ENCODE measurements around the gene SLC35E4.
"Not testable (repeated sequence)": the region's sequence is repeated elsewhere in the genome, so short reads cannot be mapped to it uniquely, and the experiment has no call there.

Gene SLC35E4

GRCh38 chr22:30612789-30613188, 22.8 kb upstream of the SLC35E4 start:
- no peak for FAIRE-seq

DNA sequence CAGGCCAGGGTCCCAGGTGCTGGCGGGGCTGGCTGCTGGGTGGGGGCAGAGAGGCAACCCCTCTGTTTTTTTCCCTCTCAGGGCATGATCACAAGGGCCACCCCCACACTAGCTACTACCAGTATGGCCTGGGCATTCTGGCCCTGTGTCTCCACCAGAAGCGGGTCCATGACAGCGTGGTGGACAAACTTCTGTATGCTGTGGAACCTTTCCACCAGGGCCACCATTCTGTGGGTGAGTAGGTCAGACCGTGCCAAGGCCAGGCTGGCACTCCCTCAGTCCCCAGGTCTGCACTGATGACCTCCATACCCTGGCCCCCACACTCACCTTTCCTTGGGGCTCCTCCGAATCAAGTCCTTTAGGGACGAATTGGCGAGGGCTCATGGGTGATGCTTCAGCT, 21.3 kb upstream of the SLC35E4 start:
- FAIRE-seq = no peak

DNA sequence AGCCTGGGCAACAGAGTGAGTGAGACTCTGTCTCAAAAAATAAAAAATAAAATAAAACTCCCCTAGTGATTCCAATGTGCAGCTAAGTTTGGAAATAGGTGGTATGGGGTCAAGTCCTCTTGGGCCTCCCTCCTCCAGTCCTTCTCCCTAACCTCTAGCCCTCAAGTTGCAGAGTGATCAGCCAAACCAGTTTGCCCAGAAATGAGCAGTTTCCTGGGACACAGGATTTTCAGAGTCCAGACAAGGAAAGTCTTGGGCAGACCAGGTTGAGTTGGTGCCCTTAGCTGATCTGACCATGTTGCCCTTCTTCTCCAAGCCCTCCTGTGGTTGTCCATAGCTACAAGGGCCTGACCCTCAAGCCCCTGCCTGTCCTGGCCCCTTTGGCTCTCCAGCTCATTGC, 20.7 kb upstream of the SLC35E4 start:
- FAIRE-seq = no peak

DNA sequence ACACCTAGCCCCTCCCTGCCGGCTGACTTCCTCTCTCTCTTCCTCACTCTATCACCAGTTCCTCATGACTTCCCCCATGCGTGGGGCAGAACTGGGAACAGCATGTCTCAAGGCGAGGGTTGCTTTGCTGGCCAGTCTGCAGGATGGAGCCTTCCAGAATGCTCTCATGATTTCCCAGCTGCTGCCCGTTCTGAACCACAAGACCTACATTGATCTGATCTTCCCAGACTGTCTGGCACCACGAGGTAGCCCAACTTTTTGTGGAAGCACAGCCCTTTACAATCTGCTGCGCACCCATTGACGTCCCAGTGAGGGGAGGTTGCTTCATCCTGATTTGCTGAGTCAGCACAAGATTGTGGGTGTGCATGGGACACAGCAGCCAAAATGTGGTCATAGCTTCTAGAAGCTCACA, 20.0 kb upstream of the SLC35E4 start:
- no peak for FAIRE-seq

- no peak for FAIRE-seq
These were observed 17.8 kb upstream of the SLC35E4 start for GRCh38 chr22:30617819-30618218.

GRCh38 chr22:30619909-30620308, 15.7 kb upstream of the SLC35E4 start:
- FAIRE-seq = not testable (repeated sequence)

GRCh38 chr22:30626413-30626812, 9.2 kb upstream of the SLC35E4 start:
- no peak for FAIRE-seq

- no peak for FAIRE-seq
These were observed 8.1 kb upstream of the SLC35E4 start for GRCh38 chr22:30627471-30627870.

GRCh38 chr22:30628491-30628890, 7.1 kb upstream of the SLC35E4 start:
- no peak for FAIRE-seq

GRCh38 chr22:30631469-30631868, 4.1 kb upstream of the SLC35E4 start:
- FAIRE-seq = not testable (repeated sequence)

GRCh38 chr22:30634471-30635233, 929 bp upstream of the SLC35E4 start:
- FAIRE-seq = no peak

DNA sequence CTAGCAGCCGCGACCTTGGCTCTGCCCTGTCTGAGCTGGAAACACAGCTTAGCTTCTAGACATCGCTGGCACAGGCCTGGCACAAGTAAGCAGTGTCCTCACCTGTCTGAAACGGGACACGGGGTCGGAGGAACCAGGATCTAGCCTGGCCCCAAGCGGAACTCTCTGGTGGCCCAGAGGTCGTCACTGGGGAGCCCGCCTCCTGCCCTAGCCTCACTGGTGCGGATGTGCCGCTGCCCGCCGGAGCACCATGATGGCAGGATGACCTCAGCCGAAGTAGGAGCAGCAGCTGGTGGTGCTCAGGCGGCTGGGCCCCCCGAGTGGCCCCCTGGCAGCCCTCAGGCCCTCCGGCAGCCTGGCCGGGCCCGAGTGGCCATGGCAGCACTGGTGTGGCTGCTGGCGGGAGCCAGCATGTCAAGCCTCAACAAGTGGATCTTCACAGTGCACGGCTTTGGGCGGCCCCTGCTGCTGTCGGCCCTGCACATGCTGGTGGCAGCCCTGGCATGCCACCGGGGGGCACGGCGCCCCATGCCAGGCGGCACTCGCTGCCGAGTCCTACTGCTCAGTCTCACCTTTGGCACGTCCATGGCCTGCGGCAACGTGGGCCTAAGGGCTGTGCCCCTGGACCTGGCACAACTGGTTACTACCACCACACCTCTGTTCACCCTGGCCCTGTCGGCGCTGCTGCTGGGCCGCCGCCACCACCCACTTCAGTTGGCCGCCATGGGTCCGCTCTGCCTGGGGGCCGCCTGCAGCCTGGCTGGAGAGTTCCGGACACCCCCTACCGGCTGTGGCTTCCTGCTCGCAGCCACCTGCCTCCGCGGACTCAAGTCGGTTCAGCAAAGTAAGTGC, 871 bp downstream of the SLC35E4 start:
- FAIRE-seq = no peak

DNA sequence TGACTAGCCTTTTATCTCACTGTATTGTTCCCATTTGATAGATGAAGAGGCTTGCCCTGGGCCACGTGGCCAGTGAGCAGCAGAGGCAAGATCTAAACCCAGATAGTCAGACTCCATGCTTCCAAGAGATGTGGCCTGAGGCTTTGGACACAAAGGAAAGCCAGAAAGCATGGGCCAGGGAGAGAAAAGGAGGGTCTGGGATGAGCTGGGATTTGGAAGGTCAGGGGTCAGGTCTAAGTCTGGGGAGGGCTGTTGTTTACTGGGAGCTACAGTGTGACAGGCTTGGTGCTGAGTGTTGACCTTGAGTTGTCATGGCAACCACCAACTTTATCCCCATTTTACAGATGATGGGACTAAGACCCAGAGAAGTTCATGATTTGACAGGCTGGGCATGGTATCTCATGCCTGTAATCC, 2.1 kb downstream of the SLC35E4 start:
- no peak for FAIRE-seq

GRCh38 chr22:30640361-30640760, 4.8 kb downstream of the SLC35E4 start:
- FAIRE-seq = no peak

GRCh38 chr22:30640839-30641430, 5.4 kb downstream of the SLC35E4 start:
- FAIRE-seq = no peak

GRCh38 chr22:30643055-30643875, 7.7 kb downstream of the SLC35E4 start:
- FAIRE-seq = no peak

GRCh38 chr22:30646518-30647160, 11.1 kb downstream of the SLC35E4 start:
- FAIRE-seq = no peak

DNA sequence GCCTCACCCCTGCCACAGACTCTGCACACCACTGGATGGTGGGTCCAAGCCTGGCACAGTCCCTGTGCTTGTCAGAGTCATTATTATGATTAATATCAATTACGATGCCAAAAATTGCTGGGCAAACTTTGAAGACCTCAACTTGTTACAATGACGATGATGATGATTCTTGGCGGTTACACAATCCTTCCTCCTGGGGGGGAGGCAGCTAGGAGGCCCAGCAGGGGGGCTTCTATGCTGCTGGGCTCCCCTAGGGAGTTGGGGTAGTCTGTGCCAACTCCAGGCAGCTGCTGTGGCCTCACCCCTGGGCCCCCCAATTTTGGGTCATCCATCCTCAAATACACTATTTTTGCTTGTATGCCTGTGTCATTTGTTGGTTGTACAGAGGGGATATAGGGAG, 12.0 kb downstream of the SLC35E4 start:
- FAIRE-seq = no peak

DNA sequence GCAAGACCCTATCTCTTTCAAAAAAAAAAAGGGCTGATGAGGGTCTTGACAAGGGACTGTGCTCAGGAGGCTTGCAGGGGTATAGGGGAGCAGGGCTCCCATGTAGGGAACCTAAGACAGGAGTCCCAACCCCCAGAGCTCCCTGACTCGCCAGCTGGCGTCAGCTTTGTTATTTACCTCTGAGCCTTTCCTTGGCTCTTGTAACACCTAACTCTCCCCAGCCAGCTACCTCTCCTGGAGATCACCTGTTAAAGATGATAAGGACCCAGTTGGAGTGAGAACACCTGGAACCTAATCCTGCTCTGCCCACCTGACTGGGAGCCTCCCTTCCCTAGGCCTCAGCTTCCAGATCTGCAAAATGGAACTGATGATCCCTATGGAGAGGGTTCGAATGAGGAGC, 13.2 kb downstream of the SLC35E4 start:
- FAIRE-seq = no peak

GRCh38 chr22:30649430-30650007, 13.9 kb downstream of the SLC35E4 start:
- no peak for FAIRE-seq

- FAIRE-seq = no peak
These were observed 15.0 kb downstream of the SLC35E4 start for GRCh38 chr22:30650508-30651116.
